ENCODE measurements around the gene GMDS.

DNA sequence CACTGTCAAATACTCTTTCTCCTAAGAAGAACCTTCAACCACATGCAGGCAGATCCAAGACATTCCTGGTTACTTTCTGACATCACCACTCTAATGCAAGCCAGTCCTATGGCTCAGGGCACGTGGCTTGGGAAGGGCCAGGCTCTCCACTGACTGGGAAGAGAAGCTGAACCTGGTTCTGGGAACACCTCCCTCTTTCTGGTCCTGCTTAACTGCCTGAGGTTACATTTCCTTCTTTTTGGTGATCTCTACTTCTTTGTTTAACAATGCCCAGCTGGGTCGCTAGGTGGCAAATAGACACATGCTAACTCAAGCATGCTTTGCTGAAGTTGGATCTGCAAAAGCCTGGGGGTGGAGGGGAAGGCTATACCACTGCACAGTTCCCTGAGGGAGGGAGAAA, 249.8 kb downstream of the GMDS start:
- TF ChIP-seq, protein P1, sequence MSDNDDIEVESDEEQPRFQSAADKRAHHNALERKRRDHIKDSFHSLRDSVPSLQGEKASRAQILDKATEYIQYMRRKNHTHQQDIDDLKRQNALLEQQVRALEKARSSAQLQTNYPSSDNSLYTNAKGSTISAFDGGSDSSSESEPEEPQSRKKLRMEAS (IDR thresholded peaks at IDR 0.05; ENCODE audit: low read depth) = no peak
- TF ChIP-seq REST (IDR thresholded peaks at IDR 0.05; ENCODE audit: low read depth, low read length) (no peak), POLR2AphosphoS5 (IDR thresholded peaks at IDR 0.05; ENCODE audit: low read depth, low read length) (no peak), RCOR1 (IDR thresholded peaks at IDR 0.05; ENCODE audit: low read length) (no peak)
- TF ChIP-seq, protein P2, sequence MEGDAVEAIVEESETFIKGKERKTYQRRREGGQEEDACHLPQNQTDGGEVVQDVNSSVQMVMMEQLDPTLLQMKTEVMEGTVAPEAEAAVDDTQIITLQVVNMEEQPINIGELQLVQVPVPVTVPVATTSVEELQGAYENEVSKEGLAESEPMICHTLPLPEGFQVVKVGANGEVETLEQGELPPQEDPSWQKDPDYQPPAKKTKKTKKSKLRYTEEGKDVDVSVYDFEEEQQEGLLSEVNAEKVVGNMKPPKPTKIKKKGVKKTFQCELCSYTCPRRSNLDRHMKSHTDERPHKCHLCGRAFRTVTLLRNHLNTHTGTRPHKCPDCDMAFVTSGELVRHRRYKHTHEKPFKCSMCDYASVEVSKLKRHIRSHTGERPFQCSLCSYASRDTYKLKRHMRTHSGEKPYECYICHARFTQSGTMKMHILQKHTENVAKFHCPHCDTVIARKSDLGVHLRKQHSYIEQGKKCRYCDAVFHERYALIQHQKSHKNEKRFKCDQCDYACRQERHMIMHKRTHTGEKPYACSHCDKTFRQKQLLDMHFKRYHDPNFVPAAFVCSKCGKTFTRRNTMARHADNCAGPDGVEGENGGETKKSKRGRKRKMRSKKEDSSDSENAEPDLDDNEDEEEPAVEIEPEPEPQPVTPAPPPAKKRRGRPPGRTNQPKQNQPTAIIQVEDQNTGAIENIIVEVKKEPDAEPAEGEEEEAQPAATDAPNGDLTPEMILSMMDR (IDR thresholded peaks at IDR 0.05) = no peak
- TF ChIP-seq, protein P3, sequence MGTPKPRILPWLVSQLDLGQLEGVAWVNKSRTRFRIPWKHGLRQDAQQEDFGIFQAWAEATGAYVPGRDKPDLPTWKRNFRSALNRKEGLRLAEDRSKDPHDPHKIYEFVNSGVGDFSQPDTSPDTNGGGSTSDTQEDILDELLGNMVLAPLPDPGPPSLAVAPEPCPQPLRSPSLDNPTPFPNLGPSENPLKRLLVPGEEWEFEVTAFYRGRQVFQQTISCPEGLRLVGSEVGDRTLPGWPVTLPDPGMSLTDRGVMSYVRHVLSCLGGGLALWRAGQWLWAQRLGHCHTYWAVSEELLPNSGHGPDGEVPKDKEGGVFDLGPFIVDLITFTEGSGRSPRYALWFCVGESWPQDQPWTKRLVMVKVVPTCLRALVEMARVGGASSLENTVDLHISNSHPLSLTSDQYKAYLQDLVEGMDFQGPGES (IDR thresholded peaks at IDR 0.05; ENCODE audit: low read depth, low read length) = no peak

Measured in SK-N-SH (cell line).